Measurements from ENCODE around the gene SCAMP2. TPM values are rescaled to one million over a fixed set of nuclear protein-coding genes. Genes with fewer than 3 reads are reported as not detected.

The SCAMP2 gene
- total RNA-seq, 1 experiment from 2014 or later, result 50.2 TPM

- Histone ChIP-seq H3K18ac (ENCODE audit: insufficient read length, low read depth, low read length) (no peak overlapping the region), H4K91ac (ENCODE audit: insufficient read length, low read depth, low read length) (no peak overlapping the region)
Observed at GRCh38 chr15:74836846-74837245, 36.3 kb downstream of the SCAMP2 start.

More at GRCh38 chr15:74836846-74837245, 36.3 kb downstream of the SCAMP2 start:
- Histone ChIP-seq H4K5ac (ENCODE audit: insufficient read length, low read depth, low read length) (no peak overlapping the region), H2BK5ac (ENCODE audit: insufficient read length, low read length) (no peak overlapping the region), H2BK120ac (ENCODE audit: low read depth, low read length, poor library complexity, severe bottlenecking) (no peak overlapping the region), H3K23me2 (ENCODE audit: insufficient read length, low read depth, low read length, poor library complexity, severe bottlenecking) (no peaks in the 10 kb centered on the region), H3K9me3 (ENCODE audit: control insufficient read depth, low read depth, low read length) (no peaks in the 10 kb centered on the region), H3T11ph (ENCODE audit: low read length) (no peak overlapping the region), H4K8ac (replicated peaks; ENCODE audit: insufficient read length, low read depth, low read length) (no peak overlapping the region), H3K56ac (ENCODE audit: insufficient read length, low read depth, low read length) (no peak overlapping the region), H2BK12ac (ENCODE audit: insufficient read length, low read depth, low read length) (no peak overlapping the region), H3K4ac (ENCODE audit: low read depth, low read length) (no peak overlapping the region), H3K14ac (ENCODE audit: insufficient read depth, low read length) (no peak overlapping the region), H3K23ac (ENCODE audit: insufficient read length, low read depth, low read length) (no peak overlapping the region), H2BK20ac (ENCODE audit: low read depth, low read length, poor library complexity, severe bottlenecking) (no peak overlapping the region), H3K4me2 (ENCODE audit: insufficient read depth, insufficient read length, low read length) (no peak overlapping the region), H3K9ac (ENCODE audit: extremely low read depth, insufficient read length, low read length) (no peak overlapping the region), H2AFZ (ENCODE audit: low read length) (no peak overlapping the region), H3K27me3 (ENCODE audit: insufficient read depth, low read length) (no peaks in the 10 kb centered on the region), H4K20me1 (ENCODE audit: control insufficient read depth, insufficient read depth, insufficient read length) (peaks cover 3% of the 10 kb centered on the region), H2BK15ac (ENCODE audit: low read depth, low read length) (no peak overlapping the region), H3K79me2 (ENCODE audit: insufficient read depth, low read length) (no peaks in the 10 kb centered on the region), H3K79me1 (ENCODE audit: insufficient read depth, low read depth, low read length, poor library complexity, severe bottlenecking) (no peaks in the 10 kb centered on the region), H3K4me1 (ENCODE audit: insufficient read depth, low read length) (no peaks in the 10 kb centered on the region), H2AK5ac (ENCODE audit: insufficient read length, low read length) (no peak overlapping the region), H3K27ac (ENCODE audit: insufficient read length, low read depth, low read length) (no peak overlapping the region)
- TF ChIP-seq, protein P1, sequence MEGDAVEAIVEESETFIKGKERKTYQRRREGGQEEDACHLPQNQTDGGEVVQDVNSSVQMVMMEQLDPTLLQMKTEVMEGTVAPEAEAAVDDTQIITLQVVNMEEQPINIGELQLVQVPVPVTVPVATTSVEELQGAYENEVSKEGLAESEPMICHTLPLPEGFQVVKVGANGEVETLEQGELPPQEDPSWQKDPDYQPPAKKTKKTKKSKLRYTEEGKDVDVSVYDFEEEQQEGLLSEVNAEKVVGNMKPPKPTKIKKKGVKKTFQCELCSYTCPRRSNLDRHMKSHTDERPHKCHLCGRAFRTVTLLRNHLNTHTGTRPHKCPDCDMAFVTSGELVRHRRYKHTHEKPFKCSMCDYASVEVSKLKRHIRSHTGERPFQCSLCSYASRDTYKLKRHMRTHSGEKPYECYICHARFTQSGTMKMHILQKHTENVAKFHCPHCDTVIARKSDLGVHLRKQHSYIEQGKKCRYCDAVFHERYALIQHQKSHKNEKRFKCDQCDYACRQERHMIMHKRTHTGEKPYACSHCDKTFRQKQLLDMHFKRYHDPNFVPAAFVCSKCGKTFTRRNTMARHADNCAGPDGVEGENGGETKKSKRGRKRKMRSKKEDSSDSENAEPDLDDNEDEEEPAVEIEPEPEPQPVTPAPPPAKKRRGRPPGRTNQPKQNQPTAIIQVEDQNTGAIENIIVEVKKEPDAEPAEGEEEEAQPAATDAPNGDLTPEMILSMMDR (conservative IDR thresholded peaks at IDR 0.05), result no peak
- H3K9me3 Mint-ChIP-seq, result no peaks in the 10 kb centered on the region
- no CpG with 5 or more reads among the region's 7 CpGs for WGBS (ENCODE audit: extremely low coverage, insufficient read length, low lambda C conversion rate)
- peaks cover 12 to 36% of the 10 kb centered on the region in 2 experiments; a peak in 3 of 4 replicates for H3K4me1 Mint-ChIP-seq
- H3K27ac Mint-ChIP-seq, result no peak overlapping the region
- no peak for DNase-seq
- H3K4me3 Mint-ChIP-seq, result no peak overlapping the region; a peak in 1 of 5 replicates
- peaks cover 6 to 37% (median 29%) of the 10 kb centered on the region in 3 experiments for H3K36me3 Mint-ChIP-seq (ENCODE audit: insufficient read depth in 1 of 3, low read depth in 3 of 3)
- peaks cover 3% of the 10 kb centered on the region for H3K27me3 Mint-ChIP-seq (ENCODE audit: low read depth)
